Mucosa of descending colon (tissue), 3 donors: Measurements from ENCODE around the gene GAK. TPM values are rescaled to one million over a fixed set of nuclear protein-coding genes. Genes with fewer than 3 reads are reported as not detected.

Source experiments
- ATAC-seq: fragments of 200-7000 bp; cut with Tn5 transposase; one replicate; pipeline ENCODE4 v1.9.1; 2020; ENCODE audit warnings: mild to moderate bottlenecking, moderate library complexity
- DNase-seq, 3 donors: peaks; one replicate each; pipeline ENCODE4 v3.0.0-alpha.2; 2020
- H3K36me3 ChIP-seq: fragments of 200-600 bp; one replicate; pipeline ENCODE4 v1.8.0; 2021; ENCODE audit warnings: low read depth, mild to moderate bottlenecking
- H3K4me1 ChIP-seq: fragments of 200-600 bp; one replicate; pipeline ENCODE4 v1.8.0; 2021; ENCODE audit warnings: low read depth, mild to moderate bottlenecking
- H3K4me3 ChIP-seq: fragments of 200-600 bp; one replicate; pipeline ENCODE4 v1.8.0; 2021; ENCODE audit warnings: mild to moderate bottlenecking
- H3K9me3 ChIP-seq: fragments of 200-600 bp; one replicate; pipeline ENCODE4 v1.8.0; 2021; ENCODE audit warnings: mild to moderate bottlenecking
- CTCF ChIP-seq: fragments of 200-600 bp; IDR thresholded peaks from one replicate; pipeline ENCODE4 v1.8.0; 2022; ENCODE audit warnings: antibody characterized with exemption, mild to moderate bottlenecking
- intact Hi-C, 2 donors: fragments of 100-400 bp; cut with DNase I in 1 of 2; cut with micrococcal nuclease in 1 of 2; formaldehyde crosslinking; loops; one replicate each; pipeline versions ENCODE4 v1.11.0 to v1.11.1; 2022; cut with DNase I, micrococcal nuclease
- total RNA-seq, 3 donors: library from RNA; stranded (reverse); fragmentation: NEBNext Ultra II Directional in 2 of 3; extraction: Animal tissue kit (Norgen Biotek cat#: 25700) in 2 of 3; gene quantifications; one replicate each; pipeline versions ENCODE4 v1.2.1 to v1.2.4, GENCODE V29; 2021 to 2023
- donor health status: DM: no; HTN: no; CAD: no; lungs with moderate emphysema.
- donor health status: DM: no; HTN: no; CAD: no.
- donor health status: DM: no; HTN: yes; CAD: no.

GAK gene
- total RNA-seq, 3 donors from 2014 or later = 155 to 259 (median 244) TPM

GRCh38 chr4:875818-876423, 56.2 kb downstream of the GAK start:
- H3K36me3 ChIP-seq = peaks cover 3% of the 10 kb centered on the region
- no peak for DNase-seq
- no peak for TF ChIP-seq CTCF
- no peaks in the 10 kb centered on the region for H3K9me3 ChIP-seq
- peak; percentile 4 for ATAC-seq
- intact Hi-C loops = no loop called here
- no peaks in the 10 kb centered on the region for H3K4me1 ChIP-seq
- no peak overlapping the region for H3K4me3 ChIP-seq

- no peak for ATAC-seq
- no peaks in the 10 kb centered on the region for H3K4me1 ChIP-seq
- no peak overlapping the region for H3K4me3 ChIP-seq
- TF ChIP-seq CTCF = no peak
- H3K36me3 ChIP-seq = peaks cover 3% of the 10 kb centered on the region
- DNase-seq = no peak
- no peaks in the 10 kb centered on the region for H3K9me3 ChIP-seq
- intact Hi-C loops = no loop called here
Measured at GRCh38 chr4:874971-875817, 56.9 kb downstream of the GAK start.

- DNase-seq (no peak), ATAC-seq (no peak)
- peaks cover 3% of the 10 kb centered on the region for H3K36me3 ChIP-seq
- no peak for TF ChIP-seq CTCF
- no peaks in the 10 kb centered on the region for H3K9me3 ChIP-seq
- intact Hi-C loops = no loop called here
- H3K4me1 ChIP-seq = no peaks in the 10 kb centered on the region
- H3K4me3 ChIP-seq = no peak overlapping the region
Measured at GRCh38 chr4:874056-874455, 58.1 kb downstream of the GAK start.

GRCh38 chr4:872241-872981, 59.7 kb downstream of the GAK start:
- no peak for DNase-seq
- Histone ChIP-seq H3K36me3 (peaks cover 3% of the 10 kb centered on the region), H3K4me3 (no peak overlapping the region), H3K4me1 (no peaks in the 10 kb centered on the region), H3K9me3 (no peaks in the 10 kb centered on the region)
- no peak for ATAC-seq
- intact Hi-C loops = no loop called here
- TF ChIP-seq CTCF = no peak

- ATAC-seq (no peak), DNase-seq (no peak)
- intact Hi-C loops = no loop called here
Measured at GRCh38 chr4:871484-871883, 60.6 kb downstream of the GAK start.

More at GRCh38 chr4:871484-871883, 60.6 kb downstream of the GAK start:
- Histone ChIP-seq H3K4me1 (no peaks in the 10 kb centered on the region), H3K9me3 (no peaks in the 10 kb centered on the region), H3K4me3 (no peak overlapping the region), H3K36me3 (peaks cover 4% of the 10 kb centered on the region)
- no peak for TF ChIP-seq CTCF
